HG02623 (cell line): ENCODE measurements around the gene ZNF605.
"Not testable (repeated sequence)": the region's sequence is repeated elsewhere in the genome, so short reads cannot be mapped to it uniquely, and the experiment has no call there.

Experiments used
- ATAC-seq: cut with Tn5 transposase; IDR thresholded peaks from one replicate; pipeline ENCODE4 v1.9.1; 2021; ENCODE audit warnings: moderate library complexity; ENCODE audit not compliant: unreplicated experiment

ZNF605 gene

GRCh38 chr12:132949936-132950837 lies 5.9 kb downstream of the ZNF605 start:
- no peak for ATAC-seq

DNA sequence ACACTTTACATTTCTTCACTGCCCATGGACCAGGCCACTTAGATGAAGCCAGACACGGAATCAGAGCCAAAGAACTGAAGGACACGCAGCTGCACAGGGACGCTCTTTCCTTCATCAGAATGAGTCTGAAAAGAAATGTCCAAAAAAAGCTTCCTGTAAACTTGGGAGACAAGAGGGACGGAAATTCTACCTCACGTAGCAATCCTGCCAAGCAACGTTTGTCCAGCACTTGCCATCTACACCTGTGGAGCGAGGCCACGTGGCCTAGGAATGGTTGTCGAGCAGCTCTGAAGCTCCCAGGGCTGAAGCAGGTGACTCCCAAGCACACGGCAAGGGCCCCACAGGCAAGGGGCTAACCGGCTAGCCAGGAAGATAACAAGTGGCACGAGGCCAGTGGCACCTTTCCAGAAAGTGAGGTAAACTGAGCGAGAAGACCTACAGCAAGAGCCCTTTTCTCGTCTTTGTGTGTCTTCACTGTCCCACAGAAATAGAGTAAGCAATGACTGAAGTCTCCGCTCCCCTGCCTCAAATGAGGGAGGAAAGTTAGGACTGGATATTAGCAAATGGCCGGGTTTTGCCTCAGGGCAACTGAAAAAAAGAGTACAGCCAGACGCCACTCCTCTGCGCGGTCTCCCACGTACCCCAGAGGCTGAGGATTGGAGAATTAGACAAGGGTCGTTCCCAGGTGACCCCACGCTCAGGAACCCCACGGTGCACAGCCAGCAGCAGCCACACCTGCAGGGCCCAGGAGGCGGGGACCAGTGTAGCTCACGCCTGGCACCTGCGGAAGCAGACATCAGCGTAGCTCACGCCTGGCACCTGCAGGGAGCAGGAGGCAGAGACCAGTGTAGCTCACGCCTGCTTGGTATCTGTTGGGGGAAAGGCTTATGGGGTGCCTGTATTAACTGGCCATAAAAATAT lies 7.7 kb downstream of the ZNF605 start:
- ATAC-seq: no peak

- no peak for ATAC-seq
Observed at GRCh38 chr12:132946246-132946820, 9.8 kb downstream of the ZNF605 start.

- no peak for ATAC-seq
Observed at GRCh38 chr12:132945806-132946205, 10.3 kb downstream of the ZNF605 start.

- ATAC-seq: no peak
Observed at GRCh38 chr12:132942611-132943010, 13.5 kb downstream of the ZNF605 start.

DNA sequence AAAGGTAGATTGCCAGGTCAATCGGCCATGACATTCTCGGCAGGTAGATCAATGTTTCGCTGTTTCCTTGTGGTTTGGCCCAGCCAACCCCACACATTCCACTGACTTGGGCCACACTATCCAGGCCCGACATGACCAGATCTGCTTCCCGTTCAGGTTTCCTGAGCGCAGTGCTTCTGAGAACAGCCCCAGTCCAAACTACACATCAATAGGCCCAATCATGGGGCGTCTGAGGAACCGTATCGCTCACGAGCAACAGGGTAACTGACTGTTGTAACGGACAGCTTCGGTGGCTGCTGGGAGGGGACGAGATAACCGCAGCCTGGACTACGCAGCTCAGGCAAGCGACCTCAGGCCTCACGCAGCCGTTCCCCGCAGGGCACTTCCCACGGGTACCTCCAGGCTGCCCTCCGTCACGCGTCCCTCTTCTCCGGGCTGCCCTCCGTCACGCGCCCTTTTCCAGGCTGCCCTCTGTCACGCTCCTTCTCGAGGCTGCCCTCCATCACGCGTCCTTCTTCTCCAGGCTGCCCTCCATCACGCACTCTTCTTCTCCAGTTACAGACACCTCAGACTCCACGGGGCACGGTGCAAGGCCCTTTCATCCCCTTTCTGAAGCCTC lies 14.7 kb downstream of the ZNF605 start:
- ATAC-seq: no peak

GRCh38 chr12:132940071-132940719 lies 15.9 kb downstream of the ZNF605 start:
- ATAC-seq: no peak

DNA sequence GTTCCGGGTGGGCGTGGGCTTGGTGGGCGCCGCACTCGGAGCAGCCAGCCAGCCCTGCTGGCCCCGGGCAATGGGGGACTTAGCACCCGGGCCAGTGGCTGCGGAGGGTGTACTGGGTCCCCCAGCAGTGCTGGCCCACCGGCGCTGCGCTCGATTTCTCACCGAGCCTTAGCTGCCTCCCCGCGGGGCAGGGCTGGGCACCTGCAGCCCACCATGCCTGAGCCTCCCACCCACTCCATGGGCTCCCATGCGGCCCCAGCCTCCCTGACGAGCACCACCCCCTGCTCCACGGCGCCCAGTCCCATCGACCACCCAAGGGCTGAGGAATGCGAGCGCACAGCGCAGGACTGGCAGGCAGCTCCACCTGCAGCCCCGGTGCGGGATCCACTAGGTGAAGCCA lies 17.3 kb downstream of the ZNF605 start:
- ATAC-seq: not testable (repeated sequence)

GRCh38 chr12:132937476-132937875 lies 18.6 kb downstream of the ZNF605 start:
- ATAC-seq: no peak

- ATAC-seq: not testable (repeated sequence)
Observed at GRCh38 chr12:132936921-132937320, 19.2 kb downstream of the ZNF605 start.

DNA sequence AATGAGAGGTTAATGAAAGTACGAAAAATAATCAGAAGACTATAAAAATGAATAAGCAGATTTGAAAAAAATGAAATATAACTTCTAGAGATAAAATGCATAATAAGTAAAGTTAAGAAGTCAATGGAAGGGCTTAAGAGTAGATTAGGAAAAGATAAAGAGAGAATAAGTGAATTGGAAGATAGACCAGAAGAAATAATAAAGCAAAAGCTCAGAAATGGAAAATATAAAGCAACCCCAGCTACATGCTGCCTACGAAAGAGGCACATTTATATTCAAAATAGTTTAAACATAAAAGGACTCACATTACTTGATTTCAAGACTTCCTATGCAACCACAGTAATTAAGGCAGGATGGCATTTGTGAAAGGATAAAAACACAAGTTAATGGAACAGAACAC lies 19.9 kb downstream of the ZNF605 start:
- no peak for ATAC-seq

DNA sequence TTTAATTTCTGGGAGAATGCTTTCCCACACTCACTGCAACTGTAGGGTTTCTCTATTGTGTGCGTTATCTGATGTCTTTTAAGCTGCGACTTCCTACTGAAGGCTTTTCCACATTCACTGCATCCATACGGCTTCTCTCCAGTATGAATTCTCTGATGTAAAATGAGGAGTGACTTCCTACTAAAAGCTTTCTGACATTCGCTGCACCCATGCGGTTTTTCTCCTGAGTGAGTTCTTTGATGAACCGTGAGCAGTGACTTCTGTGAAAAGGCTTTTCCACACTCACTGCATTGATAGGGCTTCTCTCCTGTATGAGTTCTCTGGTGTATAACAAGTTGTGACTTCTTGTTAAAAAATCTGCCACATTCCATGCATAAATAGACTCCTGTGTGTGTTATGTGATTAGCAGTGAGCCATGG lies 29.7 kb downstream of the ZNF605 start:
- ATAC-seq: no peak

GRCh38 chr12:132925597-132926414 lies 30.3 kb downstream of the ZNF605 start:
- no peak for ATAC-seq

- no peak for ATAC-seq
Observed at GRCh38 chr12:132924356-132924755, 31.8 kb downstream of the ZNF605 start.

- no peak for ATAC-seq
Observed at GRCh38 chr12:132923356-132923909, 32.7 kb downstream of the ZNF605 start.

GRCh38 chr12:132922676-132923075 lies 33.4 kb downstream of the ZNF605 start:
- no peak for ATAC-seq

DNA sequence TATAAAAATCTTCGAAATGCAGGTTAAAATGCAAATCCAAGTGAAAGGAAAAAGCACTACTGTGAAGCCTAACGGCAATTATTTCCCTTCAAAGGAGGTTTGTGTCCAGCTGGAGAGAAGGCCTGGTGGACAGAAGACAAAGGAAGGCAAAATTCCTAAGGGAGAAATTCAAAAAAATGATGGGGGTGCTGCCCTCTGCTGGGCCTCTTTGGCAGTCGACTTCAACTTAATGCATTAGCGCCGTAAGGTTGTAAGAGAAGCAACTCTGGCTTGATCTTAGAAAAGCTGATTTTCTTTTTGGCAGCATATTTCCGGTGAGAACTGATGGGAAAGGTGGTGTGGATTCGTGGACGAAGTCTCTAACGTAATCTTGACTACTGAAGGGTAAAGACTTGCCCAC lies 34.4 kb downstream of the ZNF605 start:
- ATAC-seq: no peak

DNA sequence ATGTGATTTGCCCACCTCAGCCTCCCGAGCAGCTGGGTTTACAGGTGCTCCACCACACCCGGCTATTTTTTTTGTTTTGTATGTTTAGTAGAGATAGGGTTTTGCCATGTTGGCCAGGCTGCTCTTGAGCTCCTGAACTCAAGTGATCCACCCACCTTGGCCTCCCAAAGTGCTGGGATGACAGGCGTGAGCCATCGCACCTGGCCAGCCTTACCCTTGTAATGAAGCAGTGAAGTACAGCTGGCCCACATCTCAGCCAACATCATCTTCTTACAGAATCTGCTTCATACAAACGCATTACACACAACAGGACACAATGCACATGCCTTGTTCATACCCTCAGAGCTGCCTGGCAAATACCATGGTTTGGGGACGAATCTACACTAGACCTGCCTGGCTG lies 37.4 kb downstream of the ZNF605 start:
- ATAC-seq: no peak

DNA sequence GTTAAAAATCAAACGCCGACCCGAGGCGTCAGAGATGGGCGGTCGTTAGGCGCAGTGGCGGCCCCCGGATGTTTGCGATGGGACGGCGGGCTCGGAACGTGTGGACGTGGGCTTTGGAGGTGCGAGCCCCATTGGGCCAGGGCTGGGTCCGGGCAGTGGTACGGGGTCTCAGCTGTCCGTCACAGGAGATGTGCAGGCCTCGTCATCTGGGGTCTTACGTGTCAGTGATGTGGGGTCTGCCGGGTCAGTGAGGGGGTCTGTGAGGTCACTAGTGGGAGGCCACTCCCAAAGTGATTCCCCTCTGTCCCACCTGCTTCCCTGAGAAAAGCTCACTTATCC lies 47.1 kb downstream of the ZNF605 start:
- no peak for ATAC-seq
